HG03064 (cell line): ENCODE results near the gene NCKAP5.

Experiments
- ATAC-seq: cut with Tn5 transposase; IDR thresholded peaks from one replicate; pipeline ENCODE4 v1.9.1; 2021; ENCODE audit warnings: low read depth; ENCODE audit not compliant: unreplicated experiment

NCKAP5 gene

GRCh38 chr2:133360190-133360589, 208.1 kb downstream of the NCKAP5 start:
- no peak for ATAC-seq

GRCh38 chr2:133352719-133353118, 215.5 kb downstream of the NCKAP5 start:
- no peak for ATAC-seq

GRCh38 chr2:133346654-133347053, 221.6 kb downstream of the NCKAP5 start:
- no peak for ATAC-seq

GRCh38 chr2:133345638-133346037, 222.6 kb downstream of the NCKAP5 start:
- no peak for ATAC-seq

GRCh38 chr2:133344849-133345248, 223.4 kb downstream of the NCKAP5 start:
- ATAC-seq = no peak

GRCh38 chr2:133343018-133343352, 225.3 kb downstream of the NCKAP5 start:
- ATAC-seq = no peak

- no peak for ATAC-seq
Observed at GRCh38 chr2:133342286-133343017, 225.8 kb downstream of the NCKAP5 start.

GRCh38 chr2:133341575-133341974, 226.7 kb downstream of the NCKAP5 start:
- ATAC-seq = no peak

GRCh38 chr2:133338224-133338623, 230.0 kb downstream of the NCKAP5 start:
- no peak for ATAC-seq

- no peak for ATAC-seq
Observed at GRCh38 chr2:133334923-133335322, 233.3 kb downstream of the NCKAP5 start.

- ATAC-seq = no peak
Observed at GRCh38 chr2:133333181-133333580, 235.1 kb downstream of the NCKAP5 start.

- ATAC-seq = no peak
Observed at GRCh38 chr2:133331436-133331835, 236.8 kb downstream of the NCKAP5 start.

- no peak for ATAC-seq
Observed at GRCh38 chr2:133326652-133327397, 241.4 kb downstream of the NCKAP5 start.

- ATAC-seq = no peak
Observed at GRCh38 chr2:133324150-133324561, 244.1 kb downstream of the NCKAP5 start.

- ATAC-seq = no peak
Observed at GRCh38 chr2:133322909-133323308, 245.4 kb downstream of the NCKAP5 start.

GRCh38 chr2:133317178-133317577, 251.1 kb downstream of the NCKAP5 start:
- ATAC-seq = no peak

GRCh38 chr2:133316557-133316956, 251.7 kb downstream of the NCKAP5 start:
- no peak for ATAC-seq

- no peak for ATAC-seq
Observed at GRCh38 chr2:133315280-133315679, 253.0 kb downstream of the NCKAP5 start.

- no peak for ATAC-seq
Observed at GRCh38 chr2:133314795-133315194, 253.5 kb downstream of the NCKAP5 start.

GRCh38 chr2:133312038-133312729, 256.1 kb downstream of the NCKAP5 start:
- no peak for ATAC-seq

- ATAC-seq = no peak
Observed at GRCh38 chr2:133306236-133306635, 262.0 kb downstream of the NCKAP5 start.

- no peak for ATAC-seq
Observed at GRCh38 chr2:133304344-133304743, 263.9 kb downstream of the NCKAP5 start.
